Peyer's patch (tissue), 4 donors: ENCODE measurements around the gene TGFBR2.

ENCODE experiments used
- CTCF ChIP-seq, 6 experiments: fragments of 450-650 bp in 4 of 6; fragments of 200-600 bp in 2 of 6; sonication (generic) in 1 of 6; IDR thresholded peaks; one replicate each; pipeline ENCODE4 v1.5.1; 2017 to 2019; ENCODE audit warnings: antibody characterized with exemption in 6 of 6, mild to moderate bottlenecking in 3 of 6, moderate library complexity in 1 of 6
- POLR2A ChIP-seq, 2 donors: fragments of 450-650 bp; IDR thresholded peaks; one replicate each; pipeline ENCODE4 v1.5.1; 2017; ENCODE audit warnings: antibody characterized with exemption in 2 of 2, mild to moderate bottlenecking in 2 of 2, moderate library complexity in 2 of 2

GRCh38 chr3:30617653-30618052 lies 11.3 kb downstream of the TGFBR2 start:
- TF ChIP-seq CTCF (IDR thresholded peaks at IDR 0.05) (no peak), POLR2A (IDR thresholded peaks at IDR 0.05) (no peak)
